ENCODE data around the gene JAML. TPM values are rescaled to one million over a fixed set of nuclear protein-coding genes. Genes with fewer than 3 reads are reported as not detected.

The JAML gene
- total and polyA plus RNA-seq, 2 of the 4 experiments (the other 2 are of a cell fraction) = not detected

DNA sequence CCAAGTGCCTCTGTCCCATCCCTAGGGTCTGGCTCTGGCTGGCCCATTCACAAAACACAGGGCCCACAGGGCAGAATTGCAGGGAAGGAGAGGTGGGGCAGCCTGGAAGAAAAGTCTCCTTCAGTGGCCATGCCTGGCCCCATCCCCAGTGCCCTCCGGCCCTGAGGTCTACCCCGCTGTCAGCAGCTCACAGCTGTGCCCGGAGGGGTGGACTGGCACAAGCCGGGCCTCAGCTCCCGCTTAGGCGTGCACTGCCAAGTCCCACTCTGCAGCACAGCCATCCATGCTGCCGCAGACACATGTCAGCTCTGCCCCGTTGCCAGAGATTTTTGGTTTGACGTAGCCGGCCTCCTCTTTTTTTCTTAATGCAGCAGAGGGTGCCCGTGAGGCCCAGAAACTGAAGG, 44.5 kb downstream of the JAML start:
- 0 out of 2 replicates have a peak, but pooled peaks cover 2% of the 10 kb centered on the region for H3K4me1 ChIP-seq (ENCODE audit: control insufficient read depth, insufficient read depth, low read length)
- BruUV-seq (replicated peaks) = no TSS peak
- TF ChIP-seq, protein P1, sequence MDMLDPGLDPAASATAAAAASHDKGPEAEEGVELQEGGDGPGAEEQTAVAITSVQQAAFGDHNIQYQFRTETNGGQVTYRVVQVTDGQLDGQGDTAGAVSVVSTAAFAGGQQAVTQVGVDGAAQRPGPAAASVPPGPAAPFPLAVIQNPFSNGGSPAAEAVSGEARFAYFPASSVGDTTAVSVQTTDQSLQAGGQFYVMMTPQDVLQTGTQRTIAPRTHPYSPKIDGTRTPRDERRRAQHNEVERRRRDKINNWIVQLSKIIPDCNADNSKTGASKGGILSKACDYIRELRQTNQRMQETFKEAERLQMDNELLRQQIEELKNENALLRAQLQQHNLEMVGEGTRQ (IDR thresholded peaks at IDR 0.05; ENCODE audit: low read depth, low read length) = no peak
- no peak for TF ChIP-seq MAFK (IDR thresholded peaks at IDR 0.05; ENCODE audit: low read depth, low read length)
- TF ChIP-seq MAZ (IDR thresholded peaks at IDR 0.05; ENCODE audit: borderline replicate concordance, low read depth, low read length) = no peak
- TF ChIP-seq RCOR1 (IDR thresholded peaks at IDR 0.05; ENCODE audit: insufficient replicate concordance, low read length) = no peak
- TF ChIP-seq ELK1 (IDR thresholded peaks at IDR 0.05; ENCODE audit: borderline replicate concordance, low read depth, low read length) = no peak
- no peak for TF ChIP-seq RFX5 (IDR thresholded peaks at IDR 0.05; ENCODE audit: low read depth, low read length)
- TF ChIP-seq RAD21 (IDR thresholded peaks at IDR 0.05; ENCODE audit: low read length) = no peak
- no peak for TF ChIP-seq FOS (IDR thresholded peaks at IDR 0.05; ENCODE audit: low read depth, low read length)
- TF ChIP-seq SMC3 (IDR thresholded peaks at IDR 0.05; ENCODE audit: low read depth, low read length) = no peak
- no peak for TF ChIP-seq BHLHE40 (IDR thresholded peaks at IDR 0.05; ENCODE audit: low read depth, low read length)
- no peak for TF ChIP-seq POLR2A (IDR thresholded peaks at IDR 0.05; ENCODE audit: low read depth, low read length)
- no peak for TF ChIP-seq MXI1 (IDR thresholded peaks at IDR 0.05; ENCODE audit: borderline replicate concordance, low read depth, low read length)
- no peak for TF ChIP-seq NFE2L2 (IDR thresholded peaks at IDR 0.05; ENCODE audit: low read depth, low read length)
- TF ChIP-seq CEBPB (IDR thresholded peaks at IDR 0.05; ENCODE audit: low read depth, low read length) = no peak
- TF ChIP-seq CHD1 (IDR thresholded peaks at IDR 0.05; ENCODE audit: low read depth, low read length) = no peak
- TF ChIP-seq, protein P2, sequence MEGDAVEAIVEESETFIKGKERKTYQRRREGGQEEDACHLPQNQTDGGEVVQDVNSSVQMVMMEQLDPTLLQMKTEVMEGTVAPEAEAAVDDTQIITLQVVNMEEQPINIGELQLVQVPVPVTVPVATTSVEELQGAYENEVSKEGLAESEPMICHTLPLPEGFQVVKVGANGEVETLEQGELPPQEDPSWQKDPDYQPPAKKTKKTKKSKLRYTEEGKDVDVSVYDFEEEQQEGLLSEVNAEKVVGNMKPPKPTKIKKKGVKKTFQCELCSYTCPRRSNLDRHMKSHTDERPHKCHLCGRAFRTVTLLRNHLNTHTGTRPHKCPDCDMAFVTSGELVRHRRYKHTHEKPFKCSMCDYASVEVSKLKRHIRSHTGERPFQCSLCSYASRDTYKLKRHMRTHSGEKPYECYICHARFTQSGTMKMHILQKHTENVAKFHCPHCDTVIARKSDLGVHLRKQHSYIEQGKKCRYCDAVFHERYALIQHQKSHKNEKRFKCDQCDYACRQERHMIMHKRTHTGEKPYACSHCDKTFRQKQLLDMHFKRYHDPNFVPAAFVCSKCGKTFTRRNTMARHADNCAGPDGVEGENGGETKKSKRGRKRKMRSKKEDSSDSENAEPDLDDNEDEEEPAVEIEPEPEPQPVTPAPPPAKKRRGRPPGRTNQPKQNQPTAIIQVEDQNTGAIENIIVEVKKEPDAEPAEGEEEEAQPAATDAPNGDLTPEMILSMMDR (conservative IDR thresholded peaks at IDR 0.05; ENCODE audit: low read depth, low read length) = no peak
- no peaks in the 10 kb centered on the region for H3K9me1 ChIP-seq (ENCODE audit: insufficient read depth, low read length)
- in situ Hi-C loops (cut with MboI; ENCODE audit: low sequenced_read_pairs) = no loop called here
- dilution Hi-C loops (cut with HindIII; ENCODE audit: low sequenced_read_pairs, unreplicated experiment) = no loop called here
- H3K36me3 ChIP-seq (ENCODE audit: control insufficient read depth, insufficient read depth, low read length) = no peaks in the 10 kb centered on the region
- H4K8ac ChIP-seq (ENCODE audit: low read depth in 2 of 2, low read length in 2 of 2) = no peak overlapping the region
- H4K91ac ChIP-seq (ENCODE audit: insufficient read depth, low read depth, low read length) = no peak overlapping the region
- ChIA-PET POLR2A (ENCODE audit: unreplicated experiment) (no interaction called here), CTCF (interaction anchor here (0.6 to 2.1 kb wide), 3 partner anchors 9 to 31 kb away, joined by 3 to 7 read pairs (median 5); no protein-coding TSS in a partner anchor)
- H3K4me3 ChIP-seq (ENCODE audit: insufficient read depth, low read depth, low read length) = no peak overlapping the region
- no peak overlapping the region for H3K18ac ChIP-seq (ENCODE audit: low read depth, low read length)
- intact Hi-C loops (cut with micrococcal nuclease) = no loop called here
- no peak overlapping the region; the same call in 1 of the 2 replicates for H3K4me2 ChIP-seq (ENCODE audit: low read depth, low read length)
- H3K27me3 ChIP-seq (ENCODE audit: control insufficient read depth, insufficient read depth, low read length) = peaks cover 10% of the 10 kb centered on the region
- H2BK5ac ChIP-seq (ENCODE audit: low read depth, low read length, poor library complexity, severe bottlenecking) = no peak overlapping the region
- H3K27ac ChIP-seq (ENCODE audit: insufficient read depth, low read length) = no peak overlapping the region
- DNase-seq (no peak), ATAC-seq (ENCODE audit: low read depth) (peak; percentile 42)
- H2BK120ac ChIP-seq (ENCODE audit: low read depth, low read length) = no peak overlapping the region
- H2AFZ ChIP-seq (replicated peaks; ENCODE audit: low read length, poor library complexity) = peak overlapping the region; percentile 56
- no peak overlapping the region for H3K56ac ChIP-seq (ENCODE audit: extremely low read depth, insufficient read depth, low read length)
- no peak overlapping the region for H2BK15ac ChIP-seq (ENCODE audit: low read depth, low read length)
- WGBS, 2 experiments (ENCODE audit: extremely low coverage in 2 of 2, insufficient read length in 1 of 2) = 5% methylated on average over 11 of the region's 11 CpGs; no CpG with 5 or more reads in 1 of the 2 experiments
- no peaks in the 10 kb centered on the region for H3K79me1 ChIP-seq (ENCODE audit: low read depth in 1 of 2, low read length in 2 of 2)
- no peak overlapping the region for H3K4ac ChIP-seq (ENCODE audit: low read depth, low read length)
- no peak overlapping the region for H2AK9ac ChIP-seq (replicated peaks; ENCODE audit: low read depth, low read length, poor library complexity)
- no peak overlapping the region for H3K14ac ChIP-seq (replicated peaks; ENCODE audit: low read depth, low read length)
- no peak overlapping the region for H2BK20ac ChIP-seq (ENCODE audit: low read depth, low read length)
- H3K9me3 ChIP-seq (ENCODE audit: control insufficient read depth, insufficient read depth, low read length) = no peaks in the 10 kb centered on the region
- no peak overlapping the region for H3K23ac ChIP-seq (ENCODE audit: low read depth, low read length)
- H2AK5ac ChIP-seq (ENCODE audit: low read depth, low read length) = no peak overlapping the region
- no peaks in the 10 kb centered on the region for H4K20me1 ChIP-seq (ENCODE audit: insufficient read depth, low read length)
- H4K5ac ChIP-seq (ENCODE audit: low read depth, low read length) = no peak overlapping the region
- H3K9ac ChIP-seq (ENCODE audit: low read depth, low read length) = no peak overlapping the region
